G401.6 (cell line): ENCODE data around the gene CHAD.
"Not testable (repeated sequence)": the region's sequence is repeated elsewhere in the genome, so short reads cannot be mapped to it uniquely, and the experiment has no call there.

Experiments
- FAIRE-seq: peaks from 2 replicates; lab custom pipeline; 2012; peaks lifted over from hg19 to GRCh38; lab: Jason Lieb, UNC

CHAD gene

DNA sequence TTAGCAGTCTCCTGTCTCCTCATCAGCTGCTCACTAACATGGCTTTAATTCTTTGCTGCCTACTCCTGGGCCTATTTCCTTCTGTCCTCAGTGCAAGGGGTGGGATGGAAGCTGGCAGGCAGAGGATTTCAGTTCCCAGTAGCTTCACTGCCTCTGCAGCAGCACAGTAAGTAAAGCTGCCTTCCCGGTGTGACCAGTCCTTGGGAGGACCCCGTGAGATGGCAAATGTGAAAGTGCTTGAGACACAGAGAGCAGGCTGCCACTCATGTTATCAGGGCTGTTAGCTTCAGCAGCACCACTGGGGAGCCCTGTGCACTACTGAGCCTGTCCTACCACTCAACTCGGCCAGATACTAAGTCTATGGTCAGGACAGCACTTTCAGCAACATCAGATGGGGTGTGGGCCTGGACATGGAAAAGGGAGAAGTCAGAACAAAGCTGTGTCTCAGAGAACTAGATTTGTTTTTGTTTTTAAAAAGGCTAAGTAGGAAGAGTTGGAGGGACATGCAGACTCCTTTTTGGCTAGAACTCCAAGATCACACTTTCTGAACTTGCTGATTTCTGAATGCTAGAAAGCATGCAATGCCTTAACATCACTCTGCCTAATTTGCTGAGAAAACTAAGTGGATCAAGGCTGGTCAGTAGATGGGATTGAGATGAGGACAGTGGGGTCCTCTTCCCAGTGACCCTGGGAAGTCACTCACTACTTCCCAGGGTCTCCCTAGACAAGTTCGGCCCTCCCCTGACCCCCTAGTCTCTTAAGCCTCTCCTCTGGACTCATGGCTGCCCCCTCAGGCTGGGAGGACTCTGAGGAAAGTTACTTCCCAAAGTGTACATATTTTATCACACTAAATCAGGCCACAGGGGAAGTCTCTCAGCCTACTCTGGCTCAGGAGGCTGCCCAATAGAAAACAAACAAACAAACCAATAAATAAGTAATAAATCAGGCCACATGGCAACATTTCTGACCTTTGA, 41.6 kb downstream of the CHAD start:
- FAIRE-seq, result no peak

DNA sequence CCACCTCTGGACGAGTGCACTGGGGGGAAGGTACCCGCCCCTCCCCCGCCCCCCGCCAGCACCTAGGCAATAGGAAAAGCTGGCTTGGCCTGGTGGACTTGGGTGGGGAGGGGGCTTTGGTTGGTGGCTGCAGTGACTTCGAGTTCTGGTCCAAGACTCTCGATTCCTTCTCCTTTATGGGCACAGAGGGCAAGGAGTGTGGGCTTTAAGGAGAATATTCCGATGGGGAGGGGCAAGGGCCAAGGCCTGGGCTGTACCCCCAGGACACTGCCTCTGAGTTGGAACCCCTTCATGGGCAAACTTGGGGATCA, 42.3 kb downstream of the CHAD start:
- FAIRE-seq, result no peak

DNA sequence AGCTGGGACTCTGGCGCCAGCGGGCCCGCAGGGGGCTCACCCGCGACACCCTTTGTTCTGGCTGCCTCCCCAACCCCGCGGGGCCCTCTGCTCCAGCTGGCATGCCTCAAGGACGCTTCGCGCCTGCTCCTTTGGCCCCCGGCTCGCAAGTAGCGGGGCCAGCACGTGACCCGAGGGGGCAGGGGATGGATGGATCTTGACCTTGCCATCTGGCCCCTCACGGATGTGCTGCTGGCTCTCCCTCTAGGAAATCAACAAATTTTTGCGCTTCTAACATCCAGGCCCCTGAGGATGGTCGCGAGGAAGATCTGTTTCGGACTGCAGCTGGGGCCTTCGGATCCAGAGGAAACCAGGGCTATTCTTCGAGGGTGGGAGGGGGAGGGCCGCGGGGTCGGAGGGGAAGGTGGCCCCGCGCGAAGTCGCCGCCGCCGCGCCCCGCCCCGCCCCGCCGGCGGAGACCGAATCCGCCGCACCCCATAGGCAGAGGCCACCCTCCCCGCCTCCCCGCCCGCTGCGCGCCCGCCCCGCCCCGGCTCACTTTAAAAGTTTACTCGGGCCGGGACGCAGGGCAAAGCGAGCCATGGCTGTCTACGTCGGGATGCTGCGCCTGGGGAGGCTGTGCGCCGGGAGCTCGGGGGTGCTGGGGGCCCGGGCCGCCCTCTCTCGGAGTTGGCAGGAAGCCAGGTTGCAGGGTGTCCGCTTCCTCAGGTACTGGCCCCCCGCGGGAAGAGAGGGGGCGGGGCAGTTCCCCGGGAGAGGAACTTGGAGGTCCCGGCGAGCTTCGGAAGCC, 42.8 kb downstream of the CHAD start, which contains the start of gene ACSF2:
ACSF2 (plus strand) TSS at position 537 of the 790 bp plus-strand sequence; CDS start at position 581, 44 bp downstream.
- no peak for FAIRE-seq

DNA sequence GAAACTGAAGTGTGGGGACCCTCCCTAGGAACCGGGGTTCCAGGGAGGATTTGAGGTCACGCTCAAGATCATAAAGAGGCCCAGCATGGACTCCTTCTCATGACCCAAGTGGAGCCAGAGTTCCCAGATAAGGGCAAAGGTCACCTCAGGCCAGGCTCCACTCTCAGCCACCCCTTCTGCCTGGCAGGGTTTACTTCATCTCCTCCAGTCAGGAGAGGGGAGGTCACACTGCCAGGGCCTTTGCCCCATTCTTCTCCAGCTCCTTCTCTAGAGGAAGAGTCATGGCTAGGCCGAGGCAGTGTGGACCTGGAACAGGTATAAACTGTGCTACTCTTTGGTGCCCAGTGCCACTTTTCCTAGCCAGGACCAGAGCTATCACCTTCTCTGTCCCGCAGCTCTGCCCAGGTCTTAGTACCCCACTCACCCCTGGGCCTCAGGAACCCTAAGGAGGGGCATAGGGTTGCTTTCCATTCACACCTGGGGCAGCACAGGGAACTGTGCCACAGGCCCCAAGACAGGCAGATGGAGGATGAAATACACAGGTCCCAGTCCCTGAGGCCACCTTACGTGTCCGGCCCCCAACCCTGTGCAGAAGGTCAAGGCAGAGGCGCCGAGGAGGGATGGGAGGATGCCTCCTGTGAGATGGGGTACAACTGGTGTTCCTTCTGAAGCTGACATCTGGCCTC, 43.5 kb downstream of the CHAD start:
- no peak for FAIRE-seq

DNA sequence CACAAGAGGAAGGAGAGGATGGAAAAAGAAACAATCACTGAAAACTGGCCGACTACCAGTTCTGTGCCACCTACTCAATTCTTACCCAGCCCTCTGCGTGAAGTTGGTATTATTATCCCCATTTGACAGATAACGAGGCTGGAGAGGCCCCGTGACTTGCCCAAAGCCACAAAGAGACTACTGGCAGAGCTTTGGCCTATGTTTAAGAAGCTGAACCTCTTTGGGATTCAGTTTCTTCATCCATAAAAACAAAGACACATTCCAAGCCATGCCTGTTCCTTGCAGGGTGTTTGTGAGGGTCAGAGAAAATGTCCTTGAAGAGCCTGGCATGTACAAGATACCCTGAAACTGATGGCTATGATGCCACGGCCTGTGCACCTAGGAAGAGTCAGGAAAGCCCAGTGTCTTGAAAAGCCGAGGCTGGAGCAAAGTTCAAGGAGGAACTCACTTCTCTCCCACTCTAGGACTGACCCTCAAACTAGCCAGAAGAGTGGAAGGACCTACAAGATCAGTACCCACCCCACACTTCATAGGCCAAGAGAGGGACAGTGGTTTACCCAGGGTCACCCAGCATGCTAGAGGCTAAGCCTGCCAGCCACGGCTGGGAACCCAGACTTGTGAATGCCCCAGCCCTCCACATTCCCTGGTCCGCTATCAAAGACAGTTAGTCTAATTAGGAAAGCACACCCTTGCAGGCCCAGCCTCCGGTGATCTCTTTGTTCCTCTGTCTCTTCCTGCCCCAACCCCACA, 44.3 kb downstream of the CHAD start:
- FAIRE-seq, result no peak

DNA sequence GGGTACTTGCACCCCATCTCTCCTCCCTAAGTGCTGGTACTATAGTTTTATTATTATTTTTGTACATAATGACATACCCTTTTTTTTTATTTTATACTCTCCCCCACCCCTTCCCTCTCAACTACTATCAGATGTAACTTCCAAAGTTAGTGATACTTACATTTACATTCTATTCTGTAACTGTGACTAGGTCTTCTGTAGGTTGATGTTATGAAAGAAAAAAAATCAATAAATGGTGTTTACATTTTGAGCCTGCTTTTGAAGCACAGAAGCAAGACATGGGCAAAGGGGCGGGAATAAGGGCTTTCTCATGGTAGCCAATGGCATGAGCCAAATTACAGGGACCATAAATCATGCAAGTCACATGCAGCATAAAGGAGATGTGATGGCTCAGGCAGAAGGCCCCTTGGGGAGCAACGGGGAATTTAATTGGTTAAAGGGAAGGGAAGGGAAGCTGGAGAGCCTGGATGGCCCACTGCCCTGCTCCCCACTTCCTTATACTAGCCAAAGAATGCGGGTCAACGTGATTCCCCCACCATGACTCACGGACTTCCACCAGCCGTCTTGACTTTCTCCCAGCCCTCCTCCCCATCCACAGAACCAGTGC, 45.0 kb downstream of the CHAD start:
- FAIRE-seq, result no peak

DNA sequence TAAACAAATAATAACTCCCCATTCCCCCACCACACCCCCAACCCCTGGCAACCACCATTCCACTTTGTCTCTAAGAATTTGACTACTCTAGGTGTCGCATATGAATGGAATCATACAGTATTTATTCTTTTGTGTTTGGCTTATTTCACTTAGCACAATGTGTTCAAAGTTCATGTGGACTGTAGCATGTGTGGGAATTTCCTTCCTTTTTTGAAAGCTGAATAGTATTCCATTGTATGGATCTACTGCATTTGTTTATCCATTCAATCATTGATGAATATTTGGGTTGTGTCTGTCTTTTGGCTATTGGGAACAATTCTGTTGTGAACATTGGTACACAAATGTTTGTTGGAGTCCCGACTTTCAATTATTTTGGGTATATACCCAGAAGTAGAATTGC, 45.9 kb downstream of the CHAD start:
- FAIRE-seq, result no peak

DNA sequence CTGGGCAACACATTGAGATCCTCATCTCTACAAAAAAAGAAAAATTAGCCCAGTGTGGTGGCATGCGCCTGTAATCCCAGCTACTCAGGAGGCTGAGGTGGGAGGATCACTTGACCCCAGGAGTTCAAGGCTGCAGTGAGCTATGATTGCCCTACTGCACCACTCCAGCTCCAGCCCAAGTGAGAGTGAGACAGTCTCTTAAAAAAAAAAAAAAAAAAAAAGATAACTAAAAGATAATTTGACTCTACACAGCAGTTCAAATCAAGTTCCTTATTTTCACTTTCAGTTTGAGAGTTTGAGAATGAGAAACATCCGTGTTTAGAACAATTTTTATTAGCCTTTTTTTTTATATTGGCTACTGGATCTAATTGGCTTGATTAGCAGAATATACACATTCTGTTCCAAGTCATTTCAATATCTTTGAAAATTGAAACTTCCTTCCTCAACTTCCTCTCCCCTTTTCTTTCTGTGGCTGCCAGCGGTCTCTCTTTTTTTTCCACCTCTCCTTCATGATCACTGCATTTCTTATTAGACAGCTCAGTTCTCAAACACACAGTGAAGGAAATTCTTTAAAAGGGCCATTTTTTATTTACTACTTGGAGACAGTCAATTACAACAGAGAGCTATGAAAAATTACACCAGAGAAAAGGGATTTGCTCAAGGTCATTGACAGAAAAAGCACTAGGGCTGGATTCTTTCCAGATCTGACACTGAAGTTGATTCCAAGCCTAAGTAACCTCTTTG, 47.2 kb downstream of the CHAD start:
- FAIRE-seq, result no peak

DNA sequence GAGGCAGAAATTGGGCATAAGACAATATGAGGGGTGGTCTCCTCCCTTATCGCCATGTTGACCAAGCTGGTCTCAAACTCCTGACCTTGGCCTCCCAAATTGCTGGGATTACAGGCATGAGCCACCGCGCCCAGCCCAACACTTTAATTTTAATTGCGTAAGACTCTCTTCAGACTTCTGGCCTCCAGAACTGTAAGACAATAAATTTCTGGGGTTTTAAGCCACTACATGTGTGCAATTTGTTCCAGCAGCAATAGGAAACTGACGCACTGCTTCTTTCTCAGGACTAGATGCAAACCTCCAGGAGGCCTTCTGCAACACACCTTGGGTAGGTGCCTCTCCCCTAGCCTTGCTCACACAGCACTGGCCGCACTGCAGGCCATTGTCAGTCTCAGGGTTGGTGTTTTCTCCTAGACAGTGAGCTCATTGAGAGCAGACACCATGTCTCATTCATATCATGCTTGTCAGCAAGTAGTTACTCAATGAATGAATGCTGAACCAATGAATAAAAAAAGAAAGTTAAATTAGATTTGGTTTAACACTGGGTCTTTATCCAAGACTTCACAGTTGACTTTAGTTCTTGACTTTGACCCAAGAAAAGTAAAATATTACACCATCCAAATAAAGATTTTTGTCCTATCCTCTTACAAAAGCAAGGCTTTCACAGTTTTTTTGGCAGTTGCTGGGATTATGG, 48.1 kb downstream of the CHAD start:
- no peak for FAIRE-seq

DNA sequence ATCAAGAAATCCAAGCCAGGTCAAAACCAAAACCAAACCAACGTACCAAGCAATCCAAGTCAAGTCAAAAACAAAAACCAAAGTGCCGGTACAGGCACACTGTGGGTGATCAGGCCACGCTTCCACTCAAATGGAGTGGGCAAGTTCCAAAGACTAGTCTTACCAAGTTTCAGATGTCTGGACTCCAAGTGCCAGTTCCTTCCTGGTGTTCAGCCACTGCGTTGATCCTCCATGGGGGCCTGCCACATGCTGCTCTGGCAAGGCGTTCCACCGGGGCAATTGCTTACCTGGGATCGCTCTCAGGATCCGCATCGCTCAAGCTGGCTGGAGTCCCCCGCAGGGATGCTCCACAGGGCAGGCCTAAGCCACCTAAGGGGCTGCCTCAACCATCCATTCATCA, 49.1 kb downstream of the CHAD start:
- not testable (repeated sequence) for FAIRE-seq

DNA sequence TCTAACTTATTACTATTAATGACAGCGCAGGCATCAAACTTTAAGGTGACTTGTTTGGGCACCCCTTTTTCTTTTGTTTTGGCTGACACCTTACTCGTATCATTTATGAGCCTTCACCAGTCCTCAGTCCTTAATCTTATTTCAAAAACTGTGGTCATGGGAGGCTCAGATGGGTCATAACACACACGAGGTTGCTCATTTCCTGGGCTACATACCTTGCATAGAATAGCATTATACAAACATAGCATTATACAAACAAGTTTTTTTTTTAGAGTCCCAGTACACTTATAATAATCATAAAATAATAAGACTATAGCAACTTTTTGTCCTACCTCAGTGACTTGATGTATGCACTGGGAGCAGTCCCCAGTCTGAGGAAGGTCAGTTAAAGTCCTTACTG, 53.9 kb downstream of the CHAD start:
- FAIRE-seq, result no peak
